Measurements from ENCODE around the gene SNRPA. TPM values are rescaled to one million over a fixed set of nuclear protein-coding genes. Genes with fewer than 3 reads are reported as not detected.
A peak's percentile ranks its signal among the peaks of the same experiment; 100 is the strongest.

SNRPA gene
- total and polyA plus RNA-seq, 2 of the 13 experiments (the other 11 are each of a cell fraction or from before 2014, with no cell fraction given), result 59.6 to 162 TPM

GRCh38 chr19:40754611-40755247, 3.7 kb downstream of the SNRPA start (continued):
- TF ChIP-seq ZNF280B (CRISPR knock-in tag; IDR thresholded peaks at IDR 0.05; ENCODE audit: borderline replicate concordance), result no peak
- no peak for TF ChIP-seq ZKSCAN5 (CRISPR knock-in tag; IDR thresholded peaks at IDR 0.05)
- no peak for TF ChIP-seq PTBP1 (IDR thresholded peaks at IDR 0.05; ENCODE audit: low read depth, low read length, poor library complexity, severe bottlenecking)
- peak; percentile 56 for TF ChIP-seq PHF21A (CRISPR knock-in tag; IDR thresholded peaks at IDR 0.05)
- TF ChIP-seq ATF7 (IDR thresholded peaks at IDR 0.05), result no peak
- no peak for TF ChIP-seq ATF7 (CRISPR knock-in tag; IDR thresholded peaks at IDR 0.05)
- TF ChIP-seq SSRP1 (CRISPR knock-in tag; IDR thresholded peaks at IDR 0.05), result no peak
- no peak for TF ChIP-seq ZMYM2 (CRISPR knock-in tag; IDR thresholded peaks at IDR 0.05)
- no peak for TF ChIP-seq SMARCC2 (IDR thresholded peaks at IDR 0.05)
- TF ChIP-seq LBX2 (CRISPR knock-in tag; IDR thresholded peaks at IDR 0.05; ENCODE audit: borderline replicate concordance), result no peak
- no peak for TF ChIP-seq ZNF550 (CRISPR knock-in tag; IDR thresholded peaks at IDR 0.05; ENCODE audit: borderline replicate concordance)
- no peak for TF ChIP-seq SYNCRIP (IDR thresholded peaks at IDR 0.05; ENCODE audit: insufficient read depth, low read depth, low read length)
- TF ChIP-seq MLLT10 (CRISPR knock-in tag; IDR thresholded peaks at IDR 0.05), result no peak
- no peak for TF ChIP-seq ZNF781 (CRISPR knock-in tag; IDR thresholded peaks at IDR 0.05; ENCODE audit: borderline replicate concordance, not compliant biosample characterization)
- no peak for TF ChIP-seq SMC3 (IDR thresholded peaks at IDR 0.05; ENCODE audit: low read length)
- no peak for TF ChIP-seq ZFP36L1 (CRISPR knock-in tag; IDR thresholded peaks at IDR 0.05)
- no peak for TF ChIP-seq FOXJ3 (CRISPR knock-in tag; IDR thresholded peaks at IDR 0.05; ENCODE audit: borderline replicate concordance)
- TF ChIP-seq MBNL3 (CRISPR knock-in tag; conservative IDR thresholded peaks at IDR 0.05), result no peak
- TF ChIP-seq EP300 (IDR thresholded peaks at IDR 0.05; ENCODE audit: low read depth in 2 of 2, low read length in 2 of 2), result peak in 1 of 2 experiments; percentile 8; a peak in 1 of 4 replicates
- TF ChIP-seq EP300 (CRISPR knock-in tag; IDR thresholded peaks at IDR 0.05; ENCODE audit: borderline replicate concordance), result no peak
- TF ChIP-seq HNF4A (CRISPR knock-in tag; IDR thresholded peaks at IDR 0.05), result peak; percentile 91
- peak; percentile 27; the same call in 1 of the 2 replicates for TF ChIP-seq MED1 (CRISPR knock-in tag; IDR thresholded peaks at IDR 0.05)
- no peak for TF ChIP-seq STAT6 (CRISPR knock-in tag; IDR thresholded peaks at IDR 0.05; ENCODE audit: borderline replicate concordance)

Measured in HepG2 (cell line).